BE2C (cell line): ENCODE data around the gene KLF13.

Source experiments
- DNase-seq: peaks from one replicate; pipeline ENCODE4 v3.0.0-alpha.2; 2020
- H3K27me3 ChIP-seq: fragments of 250-450 bp; sonication (Bioruptor Pico); 2 replicates; pipeline ENCODE4 v1.5.1; 2020; ENCODE audit warnings: mild to moderate bottlenecking
- H3K36me3 ChIP-seq: fragments of 250-450 bp; sonication (Bioruptor Pico); 2 replicates; pipeline ENCODE4 v1.5.1; 2020; ENCODE audit warnings: mild to moderate bottlenecking
- H3K4me1 ChIP-seq: fragments of 250-450 bp; sonication (Bioruptor Pico); 2 replicates; pipeline ENCODE4 v1.5.1; 2020
- H3K4me3 ChIP-seq: 2 replicates; pipeline ENCODE4 v1.5.1; 2011; ENCODE audit warnings: low read depth, low read length
- H3K9me3 ChIP-seq: fragments of 250-450 bp; sonication (Bioruptor Pico); 2 replicates; pipeline ENCODE4 v1.5.1; 2020
- TF ChIP-seq, protein P1 (sequence below): IDR thresholded peaks from 2 replicates; pipeline ENCODE4 v1.5.1; 2012; ENCODE audit warnings: mild to moderate bottlenecking, low read depth, low read length

Gene KLF13

GRCh38 chr15:31375772-31376171 lies 49.1 kb downstream of the KLF13 start:
- TF ChIP-seq, protein P1, sequence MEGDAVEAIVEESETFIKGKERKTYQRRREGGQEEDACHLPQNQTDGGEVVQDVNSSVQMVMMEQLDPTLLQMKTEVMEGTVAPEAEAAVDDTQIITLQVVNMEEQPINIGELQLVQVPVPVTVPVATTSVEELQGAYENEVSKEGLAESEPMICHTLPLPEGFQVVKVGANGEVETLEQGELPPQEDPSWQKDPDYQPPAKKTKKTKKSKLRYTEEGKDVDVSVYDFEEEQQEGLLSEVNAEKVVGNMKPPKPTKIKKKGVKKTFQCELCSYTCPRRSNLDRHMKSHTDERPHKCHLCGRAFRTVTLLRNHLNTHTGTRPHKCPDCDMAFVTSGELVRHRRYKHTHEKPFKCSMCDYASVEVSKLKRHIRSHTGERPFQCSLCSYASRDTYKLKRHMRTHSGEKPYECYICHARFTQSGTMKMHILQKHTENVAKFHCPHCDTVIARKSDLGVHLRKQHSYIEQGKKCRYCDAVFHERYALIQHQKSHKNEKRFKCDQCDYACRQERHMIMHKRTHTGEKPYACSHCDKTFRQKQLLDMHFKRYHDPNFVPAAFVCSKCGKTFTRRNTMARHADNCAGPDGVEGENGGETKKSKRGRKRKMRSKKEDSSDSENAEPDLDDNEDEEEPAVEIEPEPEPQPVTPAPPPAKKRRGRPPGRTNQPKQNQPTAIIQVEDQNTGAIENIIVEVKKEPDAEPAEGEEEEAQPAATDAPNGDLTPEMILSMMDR: no peak
- Histone ChIP-seq H3K27me3 (no peaks in the 10 kb centered on the region), H3K4me3 (no peak overlapping the region), H3K9me3 (peaks cover 2% of the 10 kb centered on the region; the same call in 1 of the 2 replicates), H3K36me3 (peaks cover 44% of the 10 kb centered on the region), H3K4me1 (peaks cover 41% of the 10 kb centered on the region)
- no peak for DNase-seq

- TF ChIP-seq, protein P1: no peak
- H3K9me3 ChIP-seq: peaks cover 2% of the 10 kb centered on the region; the same call in 1 of the 2 replicates
- peaks cover 50% of the 10 kb centered on the region for H3K36me3 ChIP-seq
- no peak overlapping the region for H3K4me3 ChIP-seq
- no peaks in the 10 kb centered on the region for H3K27me3 ChIP-seq
- DNase-seq: no peak
- H3K4me1 ChIP-seq: peaks cover 39% of the 10 kb centered on the region
Measured at GRCh38 chr15:31376511-31376910, 49.9 kb downstream of the KLF13 start.

GRCh38 chr15:31377030-31377429 lies 50.4 kb downstream of the KLF13 start:
- Histone ChIP-seq H3K4me3 (no peak overlapping the region), H3K9me3 (peaks cover 2% of the 10 kb centered on the region; the same call in 1 of the 2 replicates), H3K36me3 (peaks cover 48% of the 10 kb centered on the region), H3K4me1 (peaks cover 35% of the 10 kb centered on the region), H3K27me3 (no peaks in the 10 kb centered on the region)
- TF ChIP-seq, protein P1: no peak
- no peak for DNase-seq

GRCh38 chr15:31378363-31378903 lies 51.8 kb downstream of the KLF13 start:
- peaks cover 40% of the 10 kb centered on the region for H3K36me3 ChIP-seq
- no peak overlapping the region for H3K4me3 ChIP-seq
- no peak for DNase-seq
- H3K27me3 ChIP-seq: no peaks in the 10 kb centered on the region
- TF ChIP-seq, protein P1: no peak
- peaks cover 2% of the 10 kb centered on the region; the same call in 1 of the 2 replicates for H3K9me3 ChIP-seq
- peaks cover 24% of the 10 kb centered on the region for H3K4me1 ChIP-seq

- H3K27me3 ChIP-seq: no peaks in the 10 kb centered on the region
- H3K4me3 ChIP-seq: no peak overlapping the region
- peaks cover 18% of the 10 kb centered on the region for H3K4me1 ChIP-seq
- DNase-seq: no peak
- TF ChIP-seq, protein P1: no peak
- peaks cover 36% of the 10 kb centered on the region for H3K36me3 ChIP-seq
- H3K9me3 ChIP-seq: peaks cover 2% of the 10 kb centered on the region; the same call in 1 of the 2 replicates
Measured at GRCh38 chr15:31379042-31379441, 52.4 kb downstream of the KLF13 start.

- DNase-seq: no peak
- H3K27me3 ChIP-seq: no peaks in the 10 kb centered on the region
- TF ChIP-seq, protein P1: no peak
- H3K36me3 ChIP-seq: peaks cover 30% of the 10 kb centered on the region
- H3K4me3 ChIP-seq: no peak overlapping the region
- H3K9me3 ChIP-seq: peaks cover 2% of the 10 kb centered on the region; the same call in 1 of the 2 replicates
- H3K4me1 ChIP-seq: peaks cover 13% of the 10 kb centered on the region
Measured at GRCh38 chr15:31379577-31379976, 52.9 kb downstream of the KLF13 start.
